ENCODE data around the gene RBM17. TPM values are rescaled to one million over a fixed set of nuclear protein-coding genes. Genes with fewer than 3 reads are reported as not detected.
"Not testable (repeated sequence)": the region's sequence is repeated elsewhere in the genome, so short reads cannot be mapped to it uniquely, and the experiment has no call there.

The RBM17 gene
- total RNA-seq, result 10 to 100 TPM; 11.9 to 40.6 (median 28.1) TPM
- long read RNA-seq, transcript RBM17-201 (12 exons, 2,755 nt), result major isoform, 5 of 8 reads
- long read RNA-seq, partial matches to known transcripts, result 3 of 8 reads
- long read RNA-seq, other reads (novel, unspliced or antisense), result 0 of 8 reads

- intact Hi-C loops (cut with DNase I), result loop anchor here in 1 of 2 donors (10.0 kb wide), 1 partner anchor 84 kb away; no protein-coding TSS in a partner anchor
- Histone ChIP-seq H3K27ac (peak within 1 kb of the TSS; percentile 77 to 88 (median 87)), H3K36me3 (no peaks in the 10 kb centered on the region), H3K9me3 (no peaks in the 10 kb centered on the region), H3K4me3 (peak within 1 kb of the TSS; percentile 81 to 90 (median 87)), H3K27me3 (no peaks in the 10 kb centered on the region), H3K4me1 (peaks cover 0 to 9% (median 4%) of the 10 kb centered on the region in 4 donors)
- TF ChIP-seq CTCF (IDR thresholded peaks at IDR 0.05), result peak; percentile 100
- peak; percentile 86 for TF ChIP-seq POLR2A (IDR thresholded peaks at IDR 0.05)
- ATAC-seq (peak; percentile 89 to 96 (median 96)), DNase-seq (peak; percentile 96)
- WGBS (ENCODE audit: insufficient coverage, low coverage, low lambda C conversion rate, missing lambda C conversion rate), result under 1% methylated on average over 9 of the region's 77 CpGs
Measured at GRCh38 chr10:6088721-6089333, at the start of gene RBM17. TSS of gene RBM17 (plus strand) at chr10:6089034. CDS start at chr10:6097066, 8,032 bp downstream.

GRCh38 chr10:6039711-6040110 is 49.1 kb upstream of the RBM17 start:
- H3K4me3 ChIP-seq, result no peak overlapping the region
- no peak overlapping the region for H3K27ac ChIP-seq
- WGBS (ENCODE audit: insufficient coverage, low coverage, low lambda C conversion rate, missing lambda C conversion rate), result 86% methylated on average over 4 of the region's 4 CpGs
- intact Hi-C loops (cut with DNase I), result no loop called here
- no peaks in the 10 kb centered on the region for H3K4me1 ChIP-seq
- H3K36me3 ChIP-seq, result no peaks in the 10 kb centered on the region
- TF ChIP-seq POLR2A (IDR thresholded peaks at IDR 0.05), result no peak
- no peak for TF ChIP-seq CTCF (IDR thresholded peaks at IDR 0.05)
- H3K9me3 ChIP-seq, result no peaks in the 10 kb centered on the region
- no peak for DNase-seq
- no peak for ATAC-seq
- H3K27me3 ChIP-seq, result no peaks in the 10 kb centered on the region

- TF ChIP-seq POLR2A (IDR thresholded peaks at IDR 0.05) (no peak), CTCF (IDR thresholded peaks at IDR 0.05) (no peak)
- no peaks in the 10 kb centered on the region for H3K27me3 ChIP-seq
- 78% methylated on average over 5 of the region's 5 CpGs for WGBS (ENCODE audit: insufficient coverage, low coverage, low lambda C conversion rate, missing lambda C conversion rate)
- no peaks in the 10 kb centered on the region for H3K9me3 ChIP-seq
- no peaks in the 10 kb centered on the region for H3K4me1 ChIP-seq
- no peaks in the 10 kb centered on the region for H3K36me3 ChIP-seq
- no peak overlapping the region for H3K27ac ChIP-seq
- no peak for ATAC-seq
- intact Hi-C loops (cut with DNase I), result no loop called here
- no peak overlapping the region for H3K4me3 ChIP-seq
- no peak for DNase-seq
Measured at GRCh38 chr10:6040205-6040604, 48.6 kb upstream of the RBM17 start.

- intact Hi-C loops (cut with DNase I); H3K4me1 ChIP-seq; H3K27me3 ChIP-seq; H3K27ac ChIP-seq; H3K9me3 ChIP-seq; H3K36me3 ChIP-seq; H3K4me3 ChIP-seq; ATAC-seq; DNase-seq: not testable (repeated sequence)
- 65% methylated on average over 6 of the region's 6 CpGs for WGBS (ENCODE audit: insufficient coverage, low coverage, low lambda C conversion rate, missing lambda C conversion rate)
Measured at GRCh38 chr10:6043377-6043776, 45.5 kb upstream of the RBM17 start.

- Histone ChIP-seq H3K4me1 (no peaks in the 10 kb centered on the region), H3K27ac (no peak overlapping the region), H3K9me3 (no peaks in the 10 kb centered on the region), H3K4me3 (no peak overlapping the region), H3K36me3 (no peaks in the 10 kb centered on the region), H3K27me3 (no peaks in the 10 kb centered on the region)
- no peak for ATAC-seq
- DNase-seq, result no peak
- intact Hi-C loops (cut with DNase I), result no loop called here
- 73% methylated on average over 7 of the region's 7 CpGs for WGBS (ENCODE audit: insufficient coverage, low coverage, low lambda C conversion rate, missing lambda C conversion rate)
- TF ChIP-seq POLR2A (IDR thresholded peaks at IDR 0.05) (no peak), CTCF (IDR thresholded peaks at IDR 0.05) (no peak)
Measured at GRCh38 chr10:6044060-6044459, 44.8 kb upstream of the RBM17 start.
